HFFc6 (cell line): Measurements from ENCODE around the gene ZC3H7B. TPM values are rescaled to one million over a fixed set of nuclear protein-coding genes. Genes with fewer than 3 reads are reported as not detected.

Experiments used
- DNase-seq: peaks from one replicate; pipeline ENCODE4 v3.0.0-alpha.2; 2018
- H3K27ac Mint-ChIP-seq: 2 replicates; pipeline ENCODE4 v1.8.0; 2020; ENCODE audit warnings: mild to moderate bottlenecking, mixed read lengths
- H3K27me3 Mint-ChIP-seq: 2 replicates; pipeline ENCODE4 v1.8.0; 2021; ENCODE audit warnings: mild to moderate bottlenecking, moderate library complexity, mixed read lengths; ENCODE audit not compliant: insufficient read depth
- H3K36me3 Mint-ChIP-seq: 2 replicates; pipeline ENCODE4 v1.8.0; 2021; ENCODE audit warnings: low read depth, mixed read lengths
- H3K4me1 Mint-ChIP-seq: 2 replicates; pipeline ENCODE4 v1.8.0; 2020; ENCODE audit warnings: low read depth, mixed read lengths
- H3K4me3 Mint-ChIP-seq: 2 replicates; pipeline ENCODE4 v1.8.0; 2020; ENCODE audit warnings: mild to moderate bottlenecking, moderate library complexity, mixed read lengths
- H3K9me3 Mint-ChIP-seq: 2 replicates; pipeline ENCODE4 v1.8.0; 2020; ENCODE audit warnings: mild to moderate bottlenecking, mixed read lengths
- total RNA-seq, 6 experiments: library from RNA; stranded (reverse); fragmentation: NEBNext Ultra II Directional; extraction: Animal tissue kit (Norgen Biotek cat#: 25700); gene quantifications; 2 replicates in 1 of 6; 3 replicates in 5 of 6; pipeline ENCODE4 v1.2.3, GENCODE V29; 2021
- TF ChIP-seq, protein P1 (sequence below): fragments of 200-600 bp; sonication (generic); IDR thresholded peaks from 2 replicates; pipeline ENCODE4 v1.5.0; 2021; ENCODE audit warnings: antibody characterized with exemption, mild to moderate bottlenecking

The ZC3H7B gene
- total RNA-seq, 6 experiments from 2014 or later, result 108 to 137 (median 130) TPM

DNA sequence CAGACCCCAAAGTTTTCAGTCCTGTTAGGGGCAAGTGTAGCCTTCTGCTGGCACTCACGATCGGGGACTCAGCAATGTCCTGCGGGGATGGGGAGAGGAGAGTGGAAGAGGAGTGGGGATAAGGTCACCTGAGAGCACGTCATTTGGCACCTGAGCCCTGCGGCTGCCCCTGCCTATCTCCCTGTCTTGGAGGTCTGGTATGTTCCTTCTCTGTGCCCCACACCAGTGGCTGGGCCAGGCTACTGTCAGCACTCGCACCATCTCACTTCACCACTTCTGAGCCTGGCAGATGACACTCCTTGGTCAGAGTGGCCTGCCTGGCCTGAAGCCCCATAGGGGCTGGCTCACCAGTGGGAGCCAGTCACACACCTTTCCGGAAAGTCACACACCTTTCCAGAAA, 40.5 kb upstream of the ZC3H7B start:
- peak overlapping the region; percentile 29; the same call in 1 of the 2 replicates for H3K27ac Mint-ChIP-seq
- peaks cover 23% of the 10 kb centered on the region for H3K4me1 Mint-ChIP-seq
- no peak overlapping the region for H3K4me3 Mint-ChIP-seq
- H3K27me3 Mint-ChIP-seq, result peaks cover 3% of the 10 kb centered on the region; the same call in 1 of the 2 replicates
- TF ChIP-seq, protein P1, sequence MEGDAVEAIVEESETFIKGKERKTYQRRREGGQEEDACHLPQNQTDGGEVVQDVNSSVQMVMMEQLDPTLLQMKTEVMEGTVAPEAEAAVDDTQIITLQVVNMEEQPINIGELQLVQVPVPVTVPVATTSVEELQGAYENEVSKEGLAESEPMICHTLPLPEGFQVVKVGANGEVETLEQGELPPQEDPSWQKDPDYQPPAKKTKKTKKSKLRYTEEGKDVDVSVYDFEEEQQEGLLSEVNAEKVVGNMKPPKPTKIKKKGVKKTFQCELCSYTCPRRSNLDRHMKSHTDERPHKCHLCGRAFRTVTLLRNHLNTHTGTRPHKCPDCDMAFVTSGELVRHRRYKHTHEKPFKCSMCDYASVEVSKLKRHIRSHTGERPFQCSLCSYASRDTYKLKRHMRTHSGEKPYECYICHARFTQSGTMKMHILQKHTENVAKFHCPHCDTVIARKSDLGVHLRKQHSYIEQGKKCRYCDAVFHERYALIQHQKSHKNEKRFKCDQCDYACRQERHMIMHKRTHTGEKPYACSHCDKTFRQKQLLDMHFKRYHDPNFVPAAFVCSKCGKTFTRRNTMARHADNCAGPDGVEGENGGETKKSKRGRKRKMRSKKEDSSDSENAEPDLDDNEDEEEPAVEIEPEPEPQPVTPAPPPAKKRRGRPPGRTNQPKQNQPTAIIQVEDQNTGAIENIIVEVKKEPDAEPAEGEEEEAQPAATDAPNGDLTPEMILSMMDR, result no peak
- no peaks in the 10 kb centered on the region for H3K9me3 Mint-ChIP-seq
- H3K36me3 Mint-ChIP-seq, result peaks cover 34% of the 10 kb centered on the region
- no peak for DNase-seq

DNA sequence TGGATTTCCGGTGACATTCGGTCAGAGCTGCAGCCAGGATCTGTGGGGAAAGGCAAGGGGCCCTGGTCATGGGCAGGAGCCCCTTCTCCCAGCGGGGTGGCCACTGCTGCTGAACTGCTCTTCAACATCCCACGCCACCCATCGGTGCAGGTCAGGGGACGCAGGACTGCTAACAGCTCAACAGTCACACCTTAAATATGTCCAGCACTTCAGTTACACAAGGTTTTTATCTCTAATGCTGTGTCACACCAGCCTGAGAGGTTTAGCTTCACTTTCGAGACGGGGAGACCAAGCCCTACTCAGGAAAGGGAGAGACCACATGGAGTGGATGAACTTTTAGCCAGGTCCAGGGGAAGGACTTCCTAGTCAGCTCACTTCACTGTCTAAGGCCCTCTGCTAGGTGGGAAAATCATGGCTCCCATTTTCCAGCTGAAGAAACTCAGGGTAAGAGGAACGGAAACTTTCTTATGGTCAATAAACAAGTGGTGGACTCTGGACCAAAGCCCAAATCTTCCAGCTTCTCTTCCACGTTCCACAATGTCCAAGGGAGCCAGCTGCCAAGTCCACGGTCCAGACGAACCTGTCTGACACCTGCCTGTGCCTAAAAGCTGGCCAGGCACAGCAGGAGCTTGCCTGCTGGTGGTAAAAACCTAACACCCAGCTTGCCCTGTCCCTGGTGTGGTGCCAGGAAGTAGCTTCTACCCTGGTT, 39.6 kb upstream of the ZC3H7B start:
- H3K9me3 Mint-ChIP-seq, result no peaks in the 10 kb centered on the region
- no peak for DNase-seq
- no peak overlapping the region; the same call in 1 of the 2 replicates for H3K4me3 Mint-ChIP-seq
- H3K4me1 Mint-ChIP-seq, result peaks cover 21% of the 10 kb centered on the region
- TF ChIP-seq, protein P1, result no peak
- H3K27ac Mint-ChIP-seq, result no peak overlapping the region; the same call in none of the 2 replicates
- peaks cover 3% of the 10 kb centered on the region; the same call in 1 of the 2 replicates for H3K27me3 Mint-ChIP-seq
- H3K36me3 Mint-ChIP-seq, result peaks cover 35% of the 10 kb centered on the region

DNA sequence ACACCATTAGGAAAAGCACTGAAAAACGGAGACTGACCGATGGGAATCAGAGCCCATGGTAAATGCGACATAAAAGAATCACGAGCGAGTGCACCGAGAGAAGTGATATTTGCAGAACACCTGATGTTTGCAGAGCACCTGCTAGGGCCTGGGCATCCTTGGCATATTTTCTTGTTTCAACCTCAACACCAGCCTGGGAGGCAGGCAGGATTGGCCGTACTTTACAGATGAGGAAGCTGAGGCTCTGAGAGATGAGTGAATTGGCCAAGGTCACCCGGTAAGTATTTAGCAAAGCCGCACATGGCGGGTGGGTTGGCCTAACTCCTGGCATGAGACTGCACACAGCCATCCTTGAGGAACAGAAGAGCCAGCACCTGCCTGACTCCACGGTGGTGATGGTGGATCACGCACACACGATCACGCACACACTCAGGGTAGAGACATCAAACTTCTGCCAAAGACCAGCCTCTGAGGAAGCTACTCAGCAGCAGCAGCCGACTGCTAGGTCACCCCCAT, 39.0 kb upstream of the ZC3H7B start:
- Mint-ChIP-seq H3K27ac (no peak overlapping the region; the same call in 1 of the 2 replicates), H3K27me3 (peaks cover 3% of the 10 kb centered on the region; the same call in 1 of the 2 replicates), H3K9me3 (no peaks in the 10 kb centered on the region), H3K4me3 (no peak overlapping the region; the same call in 1 of the 2 replicates), H3K4me1 (peaks cover 15% of the 10 kb centered on the region), H3K36me3 (peaks cover 29% of the 10 kb centered on the region)
- no peak for DNase-seq
- TF ChIP-seq, protein P1, result no peak

DNA sequence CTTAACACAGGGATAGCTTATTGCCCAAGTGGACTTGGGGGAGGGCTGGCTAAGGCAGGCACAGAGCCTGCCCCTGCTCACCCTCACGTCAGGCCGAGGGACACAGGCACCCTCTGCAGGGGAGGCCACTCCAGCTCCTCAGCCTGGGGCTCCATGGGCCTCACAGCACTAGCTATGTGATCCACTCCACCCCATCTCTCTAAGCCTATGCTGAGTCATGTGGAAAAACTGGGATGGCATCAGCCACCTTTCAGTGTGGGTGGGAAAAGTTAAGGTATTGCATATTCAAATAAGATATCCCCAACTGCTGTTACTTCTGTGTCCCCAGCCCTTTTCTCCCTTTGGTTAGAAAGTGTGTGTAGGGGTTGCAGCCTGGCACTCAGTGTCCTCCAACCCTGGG, 37.6 kb upstream of the ZC3H7B start:
- TF ChIP-seq, protein P1, result no peak
- Mint-ChIP-seq H3K27ac (no peak overlapping the region; the same call in 1 of the 2 replicates), H3K9me3 (no peaks in the 10 kb centered on the region), H3K4me3 (no peak overlapping the region), H3K27me3 (no peaks in the 10 kb centered on the region; the same call in 1 of the 2 replicates), H3K36me3 (peaks cover 29% of the 10 kb centered on the region), H3K4me1 (peaks cover 13% of the 10 kb centered on the region)
- DNase-seq, result no peak

DNA sequence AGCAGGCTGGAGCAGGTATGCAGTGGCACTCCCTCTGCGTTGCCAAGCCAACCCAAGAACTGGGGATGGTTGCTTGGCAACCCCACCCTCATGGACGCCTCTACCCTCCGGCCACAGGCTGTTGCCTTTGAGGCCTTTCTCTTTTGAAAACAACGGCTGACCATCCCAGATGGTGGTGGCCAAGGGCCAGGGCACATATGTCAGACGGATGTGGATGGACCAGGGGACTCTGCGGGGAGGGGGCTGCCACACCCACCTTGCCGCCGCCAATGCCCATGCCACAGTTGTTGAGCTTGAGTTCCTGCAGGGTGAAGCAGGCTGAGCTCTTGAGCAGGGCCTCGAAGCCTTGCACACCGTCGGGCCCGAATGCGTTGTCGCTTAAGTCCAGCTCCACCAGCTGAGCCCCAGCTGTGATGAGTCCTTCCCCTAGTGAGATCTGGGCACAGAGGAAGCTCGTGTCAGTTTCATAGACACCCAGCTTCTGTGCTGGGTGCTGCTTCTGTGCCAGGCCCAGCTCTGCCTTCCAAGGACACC, 36.9 kb upstream of the ZC3H7B start:
- H3K4me1 Mint-ChIP-seq, result peaks cover 13% of the 10 kb centered on the region
- no peaks in the 10 kb centered on the region for H3K9me3 Mint-ChIP-seq
- H3K27me3 Mint-ChIP-seq, result no peaks in the 10 kb centered on the region; the same call in 1 of the 2 replicates
- TF ChIP-seq, protein P1, result no peak
- no peak overlapping the region for H3K27ac Mint-ChIP-seq
- peaks cover 29% of the 10 kb centered on the region for H3K36me3 Mint-ChIP-seq
- DNase-seq, result no peak
- no peak overlapping the region for H3K4me3 Mint-ChIP-seq
